ENCODE results near the gene URB2.

DNA sequence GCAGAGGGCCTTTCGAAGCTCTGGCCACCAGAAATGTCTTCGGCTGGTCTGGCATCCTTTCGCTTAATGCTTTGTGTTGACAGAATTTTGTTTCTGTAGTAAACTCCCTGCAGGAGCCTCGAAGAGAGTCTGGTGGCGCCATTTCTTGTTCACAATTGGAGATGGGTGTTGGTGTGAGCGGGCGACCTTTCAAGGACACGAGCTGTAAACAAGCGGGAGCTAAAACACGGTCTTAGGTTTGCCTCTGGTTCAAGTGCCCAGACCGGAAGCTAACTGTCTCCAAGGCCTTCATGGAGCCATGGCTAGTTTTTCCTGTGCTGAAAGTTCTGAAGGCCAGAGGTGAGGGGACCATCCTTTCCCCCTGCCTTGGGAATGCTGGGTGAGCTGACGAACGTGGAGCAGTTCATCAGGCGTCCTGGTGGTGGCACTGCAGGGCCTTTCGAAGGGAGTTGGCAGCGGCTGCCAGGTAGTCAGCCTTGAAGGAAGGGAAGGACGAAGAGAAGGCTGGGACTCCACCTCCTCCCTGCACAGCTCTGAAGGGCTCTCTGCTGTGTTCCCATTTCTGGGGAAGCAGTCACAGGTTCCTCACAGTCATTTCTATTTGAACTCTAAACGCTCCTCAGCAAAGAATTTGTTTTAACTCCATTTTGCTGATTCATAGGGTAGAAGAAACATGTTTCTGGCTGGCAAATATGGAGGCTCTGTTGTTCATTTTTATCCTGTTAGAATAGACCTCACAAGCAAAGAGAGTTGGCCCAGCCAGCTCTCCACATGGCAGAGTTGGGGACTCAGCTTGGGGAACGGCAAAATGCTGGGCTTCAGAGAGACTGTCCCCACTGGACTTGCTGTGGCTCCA lies 35.2 kb downstream of the URB2 start:
- TF ChIP-seq POLR2AphosphoS5 (IDR thresholded peaks at IDR 0.05; ENCODE audit: low read depth, low read length) = no peak
- TF ChIP-seq, protein P1, sequence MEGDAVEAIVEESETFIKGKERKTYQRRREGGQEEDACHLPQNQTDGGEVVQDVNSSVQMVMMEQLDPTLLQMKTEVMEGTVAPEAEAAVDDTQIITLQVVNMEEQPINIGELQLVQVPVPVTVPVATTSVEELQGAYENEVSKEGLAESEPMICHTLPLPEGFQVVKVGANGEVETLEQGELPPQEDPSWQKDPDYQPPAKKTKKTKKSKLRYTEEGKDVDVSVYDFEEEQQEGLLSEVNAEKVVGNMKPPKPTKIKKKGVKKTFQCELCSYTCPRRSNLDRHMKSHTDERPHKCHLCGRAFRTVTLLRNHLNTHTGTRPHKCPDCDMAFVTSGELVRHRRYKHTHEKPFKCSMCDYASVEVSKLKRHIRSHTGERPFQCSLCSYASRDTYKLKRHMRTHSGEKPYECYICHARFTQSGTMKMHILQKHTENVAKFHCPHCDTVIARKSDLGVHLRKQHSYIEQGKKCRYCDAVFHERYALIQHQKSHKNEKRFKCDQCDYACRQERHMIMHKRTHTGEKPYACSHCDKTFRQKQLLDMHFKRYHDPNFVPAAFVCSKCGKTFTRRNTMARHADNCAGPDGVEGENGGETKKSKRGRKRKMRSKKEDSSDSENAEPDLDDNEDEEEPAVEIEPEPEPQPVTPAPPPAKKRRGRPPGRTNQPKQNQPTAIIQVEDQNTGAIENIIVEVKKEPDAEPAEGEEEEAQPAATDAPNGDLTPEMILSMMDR (IDR thresholded peaks at IDR 0.05) = peak; percentile 87
- no peak for TF ChIP-seq SIN3A (IDR thresholded peaks at IDR 0.05; ENCODE audit: borderline replicate concordance, insufficient read depth, low read depth, low read length)

All from Panc1 (cell line).